Gastroesophageal sphincter (tissue), 3 donors: ENCODE measurements around the gene CD83.

Source experiments
- CTCF ChIP-seq, 4 experiments: fragments of 200-600 bp in 2 of 4; fragments of 450-650 bp in 2 of 4; sonication (generic) in 1 of 4; IDR thresholded peaks; one replicate each; pipeline ENCODE4 v1.5.1; 2017 to 2019; ENCODE audit warnings: antibody characterized with exemption in 4 of 4, mild to moderate bottlenecking in 2 of 4, moderate library complexity in 2 of 4
- POLR2A ChIP-seq, 2 donors: fragments of 450-650 bp; IDR thresholded peaks; one replicate each; pipeline ENCODE4 v1.6.1; 2017; ENCODE audit warnings: antibody characterized with exemption in 2 of 2, mild to moderate bottlenecking in 2 of 2, moderate library complexity in 1 of 2

- TF ChIP-seq CTCF (IDR thresholded peaks at IDR 0.05): no peak
- TF ChIP-seq POLR2A (IDR thresholded peaks at IDR 0.05): no peak
Observed at GRCh38 chr6:14113976-14114375, 3.6 kb upstream of the CD83 start.
